Neural cell (in vitro differentiated cells): ENCODE data around the gene USB1. TPM values are rescaled to one million over a fixed set of nuclear protein-coding genes. Genes with fewer than 3 reads are reported as not detected.

ENCODE experiments used
- H2AFZ ChIP-seq: fragments of 200-600, 300-800 bp; sonication (generic), shearing (Covaris generic); 2 replicates; pipeline ENCODE4 v1.6.0; 2014; ENCODE audit warnings: low read depth, mild to moderate bottlenecking, antibody characterized with exemption, low read length, moderate library complexity
- H3F3A ChIP-seq: fragments of 200-600 bp; shearing (Covaris generic); 2 replicates; pipeline ENCODE4 v1.6.1; 2016; ENCODE audit warnings: mild to moderate bottlenecking, moderate library complexity, mixed read lengths, antibody characterized with exemption, low read length; ENCODE audit not compliant: insufficient read depth, poor library complexity, severe bottlenecking
- H3K27ac ChIP-seq: fragments of 200-600, 300-800 bp; sonication (generic), shearing (Covaris generic); 2 replicates; pipeline ENCODE4 v1.5.1; 2014; ENCODE audit warnings: mild to moderate bottlenecking, low read length, moderate library complexity
- H3K27me3 ChIP-seq: fragments of 300-800, 200-600 bp; sonication (generic), shearing (Covaris generic); 2 replicates; pipeline ENCODE4 v1.6.0; 2014; ENCODE audit warnings: mild to moderate bottlenecking, low read depth, low read length, moderate library complexity; ENCODE audit not compliant: insufficient read depth
- H3K36me3 ChIP-seq: fragments of 300-800, 200-600 bp; sonication (generic), shearing (Covaris generic); 2 replicates; pipeline ENCODE4 v1.5.1; 2014; ENCODE audit warnings: mild to moderate bottlenecking, antibody characterized with exemption, low read length, moderate library complexity; ENCODE audit not compliant: insufficient read depth
- H3K4me2 ChIP-seq: fragments of 300-800, 200-600 bp; sonication (generic), shearing (Covaris generic); 2 replicates; pipeline ENCODE4 v1.6.0; 2014; ENCODE audit warnings: mild to moderate bottlenecking, low read length
- H3K4me3 ChIP-seq: fragments of 300-800, 200-600 bp; sonication (generic), shearing (Covaris generic); 2 replicates; pipeline ENCODE4 v1.5.1; 2014; ENCODE audit warnings: mild to moderate bottlenecking, low read length, moderate library complexity
- H3K79me2 ChIP-seq: fragments of 200-600 bp; shearing (Covaris generic); replicated peaks from 2 replicates; pipeline ENCODE4 v1.6.0; 2014; ENCODE audit warnings: mild to moderate bottlenecking, low read length, moderate library complexity; ENCODE audit not compliant: insufficient read depth
- H3K9ac ChIP-seq: fragments of 300-800, 200-600 bp; sonication (generic), shearing (Covaris generic); 2 replicates; pipeline ENCODE4 v1.6.1; 2016; ENCODE audit warnings: mild to moderate bottlenecking, low read length, mixed read lengths
- H3K9me2 ChIP-seq: fragments of 200-600 bp; shearing (Covaris generic); 2 replicates; pipeline ENCODE4 v1.6.1; 2016; ENCODE audit warnings: mild to moderate bottlenecking, low read length, mixed read lengths; ENCODE audit not compliant: insufficient read depth
- H3K9me3 ChIP-seq: fragments of 200-600, 300-800 bp; sonication (generic), shearing (Covaris generic); 2 replicates; pipeline ENCODE4 v1.6.1; 2016; ENCODE audit warnings: mild to moderate bottlenecking, mixed run types, low read length, moderate library complexity, mixed read lengths
- H4K20me1 ChIP-seq: fragments of 200-600 bp; shearing (Covaris generic); 2 replicates; pipeline ENCODE4 v1.6.1; 2016; ENCODE audit warnings: mild to moderate bottlenecking, mixed run types; ENCODE audit not compliant: insufficient read depth
- EP300 ChIP-seq: fragments of 450-650 bp; conservative IDR thresholded peaks from 2 replicates; pipeline ENCODE4 v1.6.1; 2014; ENCODE audit warnings: antibody characterized with exemption, mild to moderate bottlenecking, moderate library complexity; ENCODE audit not compliant: poor library complexity, severe bottlenecking
- EZH2 ChIP-seq: fragments of 200-600, 300-800 bp; shearing (Covaris generic), sonication (generic); IDR thresholded peaks from 2 replicates; pipeline ENCODE4 v1.6.1; 2014; ENCODE audit warnings: antibody characterized with exemption, low read length, borderline replicate concordance, mild to moderate bottlenecking; ENCODE audit not compliant: insufficient read depth, poor library complexity, severe bottlenecking
- MXI1 ChIP-seq: fragments of 450-650 bp; conservative IDR thresholded peaks from 2 replicates; pipeline ENCODE4 v1.6.1; 2014; ENCODE audit warnings: antibody characterized with exemption, mild to moderate bottlenecking; ENCODE audit not compliant: poor library complexity, severe bottlenecking
- POLR2AphosphoS5 ChIP-seq: IDR thresholded peaks from 2 replicates; pipeline ENCODE4 v1.6.1; 2012
- RAD21 ChIP-seq: fragments of 450-650 bp; conservative IDR thresholded peaks from 2 replicates; pipeline ENCODE4 v1.6.1; 2014; ENCODE audit warnings: antibody characterized with exemption, mild to moderate bottlenecking, moderate library complexity
- SMC3 ChIP-seq: fragments of 450-650 bp; conservative IDR thresholded peaks from 2 replicates; pipeline ENCODE4 v1.6.1; 2014; ENCODE audit warnings: antibody characterized with exemption, mild to moderate bottlenecking, moderate library complexity; ENCODE audit not compliant: poor library complexity
- TAF1 ChIP-seq: IDR thresholded peaks from 2 replicates; pipeline ENCODE4 v1.6.1; 2012; ENCODE audit warnings: low read depth
- polyA plus RNA-seq: library from polyadenylated mRNA; depleted of rRNA; stranded (reverse); fragments of >200 nt; gene quantifications from 2 replicates; pipeline ENCODE4 v1.2.3, GENCODE V29; 2014
- TF ChIP-seq, protein P1 (sequence below): fragments of 450-650 bp; IDR thresholded peaks from 2 replicates; pipeline ENCODE4 v1.5.1; 2014; ENCODE audit warnings: antibody characterized with exemption, mild to moderate bottlenecking, moderate library complexity; ENCODE audit not compliant: poor library complexity, severe bottlenecking
- TF ChIP-seq, protein P2 (sequence below): IDR thresholded peaks from 2 replicates; pipeline ENCODE4 v1.6.1; 2012; ENCODE audit warnings: borderline replicate concordance

The USB1 gene
- polyA plus RNA-seq, 1 donor from 2014 or later = 25.7 TPM

DNA sequence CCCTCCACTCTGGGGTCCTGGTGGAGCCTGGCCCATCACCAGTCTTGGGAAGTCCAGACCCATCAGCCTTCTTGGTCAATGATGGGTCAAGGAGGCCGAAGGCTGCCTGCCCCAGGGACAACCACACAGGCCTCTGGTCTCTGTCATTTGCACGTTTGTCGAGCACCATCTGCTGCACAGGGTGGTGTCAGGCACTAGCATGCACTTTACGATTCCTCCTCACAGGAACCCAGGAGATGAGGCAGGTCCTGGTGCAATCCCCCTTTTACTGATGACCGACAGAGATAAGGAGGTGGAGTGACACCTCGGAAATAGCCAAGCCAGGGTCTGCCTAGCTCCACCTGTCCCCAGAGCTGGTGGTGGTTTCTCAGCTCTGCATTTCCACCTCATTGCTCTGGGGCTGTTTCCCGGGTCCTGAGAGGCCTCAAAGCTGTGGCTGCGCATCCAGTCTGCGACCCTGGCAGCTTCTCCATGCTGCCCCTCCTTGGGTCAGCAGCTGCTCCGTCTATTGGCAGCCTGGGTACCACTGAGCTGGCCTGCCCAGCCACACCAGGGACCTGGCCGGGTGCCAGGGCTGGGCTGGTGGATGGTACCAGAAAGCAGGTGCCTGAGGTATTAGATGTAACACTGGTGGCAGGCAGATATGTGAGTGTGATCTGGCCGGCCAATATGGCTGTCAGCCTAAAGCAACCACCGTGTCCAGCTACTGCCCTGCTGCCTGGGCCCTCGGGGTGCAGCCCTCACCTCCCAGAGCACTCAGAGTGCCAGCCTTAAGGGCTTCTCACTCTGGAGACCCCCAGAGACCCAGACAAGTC lies 34.4 kb downstream of the USB1 start:
- Histone ChIP-seq H3K27ac (no peak overlapping the region), H3K36me3 (no peaks in the 10 kb centered on the region), H2AFZ (no peak overlapping the region), H3K9me3 (no peaks in the 10 kb centered on the region), H3K79me2 (no peaks in the 10 kb centered on the region), H4K20me1 (no peaks in the 10 kb centered on the region), H3K9me2 (no peaks in the 10 kb centered on the region), H3K27me3 (no peaks in the 10 kb centered on the region), H3F3A (no peaks in the 10 kb centered on the region), H3K4me3 (no peak overlapping the region), H3K9ac (no peak overlapping the region), H3K4me2 (no peak overlapping the region)
- TF ChIP-seq EZH2 (no peak), EP300 (no peak), RAD21 (no peak), SMC3 (no peak), MXI1 (no peak), TAF1 (no peak), POLR2AphosphoS5 (no peak)
- TF ChIP-seq, protein P1, sequence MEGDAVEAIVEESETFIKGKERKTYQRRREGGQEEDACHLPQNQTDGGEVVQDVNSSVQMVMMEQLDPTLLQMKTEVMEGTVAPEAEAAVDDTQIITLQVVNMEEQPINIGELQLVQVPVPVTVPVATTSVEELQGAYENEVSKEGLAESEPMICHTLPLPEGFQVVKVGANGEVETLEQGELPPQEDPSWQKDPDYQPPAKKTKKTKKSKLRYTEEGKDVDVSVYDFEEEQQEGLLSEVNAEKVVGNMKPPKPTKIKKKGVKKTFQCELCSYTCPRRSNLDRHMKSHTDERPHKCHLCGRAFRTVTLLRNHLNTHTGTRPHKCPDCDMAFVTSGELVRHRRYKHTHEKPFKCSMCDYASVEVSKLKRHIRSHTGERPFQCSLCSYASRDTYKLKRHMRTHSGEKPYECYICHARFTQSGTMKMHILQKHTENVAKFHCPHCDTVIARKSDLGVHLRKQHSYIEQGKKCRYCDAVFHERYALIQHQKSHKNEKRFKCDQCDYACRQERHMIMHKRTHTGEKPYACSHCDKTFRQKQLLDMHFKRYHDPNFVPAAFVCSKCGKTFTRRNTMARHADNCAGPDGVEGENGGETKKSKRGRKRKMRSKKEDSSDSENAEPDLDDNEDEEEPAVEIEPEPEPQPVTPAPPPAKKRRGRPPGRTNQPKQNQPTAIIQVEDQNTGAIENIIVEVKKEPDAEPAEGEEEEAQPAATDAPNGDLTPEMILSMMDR = no peak
- TF ChIP-seq, protein P2, sequence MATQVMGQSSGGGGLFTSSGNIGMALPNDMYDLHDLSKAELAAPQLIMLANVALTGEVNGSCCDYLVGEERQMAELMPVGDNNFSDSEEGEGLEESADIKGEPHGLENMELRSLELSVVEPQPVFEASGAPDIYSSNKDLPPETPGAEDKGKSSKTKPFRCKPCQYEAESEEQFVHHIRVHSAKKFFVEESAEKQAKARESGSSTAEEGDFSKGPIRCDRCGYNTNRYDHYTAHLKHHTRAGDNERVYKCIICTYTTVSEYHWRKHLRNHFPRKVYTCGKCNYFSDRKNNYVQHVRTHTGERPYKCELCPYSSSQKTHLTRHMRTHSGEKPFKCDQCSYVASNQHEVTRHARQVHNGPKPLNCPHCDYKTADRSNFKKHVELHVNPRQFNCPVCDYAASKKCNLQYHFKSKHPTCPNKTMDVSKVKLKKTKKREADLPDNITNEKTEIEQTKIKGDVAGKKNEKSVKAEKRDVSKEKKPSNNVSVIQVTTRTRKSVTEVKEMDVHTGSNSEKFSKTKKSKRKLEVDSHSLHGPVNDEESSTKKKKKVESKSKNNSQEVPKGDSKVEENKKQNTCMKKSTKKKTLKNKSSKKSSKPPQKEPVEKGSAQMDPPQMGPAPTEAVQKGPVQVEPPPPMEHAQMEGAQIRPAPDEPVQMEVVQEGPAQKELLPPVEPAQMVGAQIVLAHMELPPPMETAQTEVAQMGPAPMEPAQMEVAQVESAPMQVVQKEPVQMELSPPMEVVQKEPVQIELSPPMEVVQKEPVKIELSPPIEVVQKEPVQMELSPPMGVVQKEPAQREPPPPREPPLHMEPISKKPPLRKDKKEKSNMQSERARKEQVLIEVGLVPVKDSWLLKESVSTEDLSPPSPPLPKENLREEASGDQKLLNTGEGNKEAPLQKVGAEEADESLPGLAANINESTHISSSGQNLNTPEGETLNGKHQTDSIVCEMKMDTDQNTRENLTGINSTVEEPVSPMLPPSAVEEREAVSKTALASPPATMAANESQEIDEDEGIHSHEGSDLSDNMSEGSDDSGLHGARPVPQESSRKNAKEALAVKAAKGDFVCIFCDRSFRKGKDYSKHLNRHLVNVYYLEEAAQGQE = no peak

DNA sequence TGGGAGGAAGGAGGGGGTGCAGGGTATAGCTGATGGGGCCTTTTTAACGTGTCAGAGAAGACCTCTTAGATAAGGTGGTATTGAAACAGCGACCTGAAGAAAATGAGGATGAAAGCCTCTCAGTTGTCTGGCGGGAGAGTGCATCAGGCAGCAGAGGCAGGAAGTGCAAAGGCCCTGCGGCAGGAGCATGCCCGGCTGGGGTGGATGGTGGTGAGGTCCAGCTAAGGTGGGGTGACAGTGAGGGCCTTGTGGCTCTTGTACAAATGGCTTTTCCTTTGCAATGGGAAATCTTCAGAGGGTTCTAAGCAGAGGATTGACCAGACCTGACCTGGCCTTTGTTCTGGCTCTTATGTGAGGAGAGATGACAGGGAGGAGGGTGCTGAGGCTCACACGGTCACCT lies 35.7 kb downstream of the USB1 start:
- Histone ChIP-seq H3K4me2 (no peak overlapping the region), H3K9ac (no peak overlapping the region), H3F3A (no peaks in the 10 kb centered on the region), H3K79me2 (no peaks in the 10 kb centered on the region), H3K27me3 (no peaks in the 10 kb centered on the region), H3K9me3 (no peaks in the 10 kb centered on the region), H4K20me1 (no peaks in the 10 kb centered on the region), H2AFZ (no peak overlapping the region), H3K9me2 (no peaks in the 10 kb centered on the region), H3K36me3 (no peaks in the 10 kb centered on the region), H3K27ac (no peak overlapping the region), H3K4me3 (no peak overlapping the region)
- no peak for TF ChIP-seq EZH2
- no peak for TF ChIP-seq TAF1
- TF ChIP-seq, protein P1 = no peak
- no peak for TF ChIP-seq POLR2AphosphoS5
- no peak for TF ChIP-seq RAD21
- TF ChIP-seq, protein P2 = no peak
- TF ChIP-seq EP300 = no peak
- TF ChIP-seq SMC3 = no peak
- TF ChIP-seq MXI1 = no peak
